H9 (cell line): ENCODE data around the gene WNT7B. TPM values are rescaled to one million over a fixed set of nuclear protein-coding genes. Genes with fewer than 3 reads are reported as not detected.
A peak's percentile ranks its signal among the peaks of the same experiment; 100 is the strongest.

Experiments used
- DNase-seq: peaks from one replicate; pipeline ENCODE4 v3.0.0-alpha.2; 2017
- H2AFZ ChIP-seq: one replicate; pipeline ENCODE4 v1.6.1; 2013; ENCODE audit warnings: mild to moderate bottlenecking, low read length, control low read depth, moderate library complexity
- H2AK5ac ChIP-seq: 2 replicates; pipeline ENCODE4 v1.6.1; 2013; ENCODE audit warnings: low read length, control low read depth, mixed read lengths; ENCODE audit not compliant: insufficient read length
- H2BK120ac ChIP-seq: one replicate; pipeline ENCODE4 v1.6.1; 2013; ENCODE audit warnings: low read depth, mild to moderate bottlenecking, low read length, control low read depth, inconsistent platforms; ENCODE audit not compliant: poor library complexity, severe bottlenecking
- H2BK12ac ChIP-seq: 2 replicates; pipeline ENCODE4 v1.6.1; 2013; ENCODE audit warnings: low read length, control low read depth, mixed read lengths, low read depth; ENCODE audit not compliant: insufficient read length
- H2BK15ac ChIP-seq: 2 replicates; pipeline ENCODE4 v1.6.1; 2013; ENCODE audit warnings: low read depth, low read length, control low read depth
- H2BK20ac ChIP-seq: one replicate; pipeline ENCODE4 v1.6.1; 2013; ENCODE audit warnings: low read depth, mild to moderate bottlenecking, low read length, control low read depth, inconsistent platforms; ENCODE audit not compliant: poor library complexity, severe bottlenecking
- H2BK5ac ChIP-seq: 2 replicates; pipeline ENCODE4 v1.6.1; 2013; ENCODE audit warnings: low read length, control low read depth, mixed read lengths; ENCODE audit not compliant: insufficient read length
- H3K14ac ChIP-seq: 2 replicates; pipeline ENCODE4 v1.6.1; 2013; ENCODE audit warnings: low read length, control low read depth; ENCODE audit not compliant: insufficient read depth
- H3K18ac ChIP-seq: 2 replicates; pipeline ENCODE4 v1.6.1; 2013; ENCODE audit warnings: low read depth, mild to moderate bottlenecking, mixed read lengths, low read length, control low read depth; ENCODE audit not compliant: insufficient read length
- H3K23ac ChIP-seq: 2 replicates; pipeline ENCODE4 v1.6.1; 2013; ENCODE audit warnings: low read length, control low read depth, mixed read lengths, low read depth; ENCODE audit not compliant: insufficient read length
- H3K23me2 ChIP-seq: 2 replicates; pipeline ENCODE4 v1.6.1; 2013; ENCODE audit warnings: low read depth, mild to moderate bottlenecking, mixed read lengths, low read length, control low read depth; ENCODE audit not compliant: insufficient read length, poor library complexity, severe bottlenecking
- H3K27ac ChIP-seq: 2 replicates; pipeline ENCODE4 v1.5.1; 2013; ENCODE audit warnings: low read length, control low read depth, mixed read lengths, low read depth; ENCODE audit not compliant: insufficient read length
- H3K27me3 ChIP-seq: 2 replicates; pipeline ENCODE4 v1.6.1; 2013; ENCODE audit warnings: low read length, control low read depth, inconsistent platforms; ENCODE audit not compliant: insufficient read depth
- H3K4ac ChIP-seq: 2 replicates; pipeline ENCODE4 v1.6.1; 2013; ENCODE audit warnings: low read depth, mild to moderate bottlenecking, control low read depth, inconsistent platforms, low read length, moderate library complexity
- H3K4me1 ChIP-seq: 2 replicates; pipeline ENCODE4 v1.6.1; 2013; ENCODE audit warnings: low read length, control low read depth, inconsistent platforms; ENCODE audit not compliant: insufficient read depth
- H3K4me2 ChIP-seq: 2 replicates; pipeline ENCODE4 v1.6.1; 2013; ENCODE audit warnings: low read length, control low read depth, mixed read lengths; ENCODE audit not compliant: insufficient read length, insufficient read depth
- H3K56ac ChIP-seq: 2 replicates; pipeline ENCODE4 v1.6.1; 2013; ENCODE audit warnings: low read depth, mild to moderate bottlenecking, mixed read lengths, low read length, control low read depth; ENCODE audit not compliant: insufficient read length
- H3K79me1 ChIP-seq: 2 replicates; pipeline ENCODE4 v1.6.1; 2013; ENCODE audit warnings: low read depth, mild to moderate bottlenecking, moderate library complexity, low read length, control low read depth, inconsistent platforms; ENCODE audit not compliant: insufficient read depth, poor library complexity, severe bottlenecking
- H3K79me2 ChIP-seq: 2 replicates; pipeline ENCODE4 v1.6.1; 2013; ENCODE audit warnings: low read length, control low read depth, inconsistent platforms; ENCODE audit not compliant: insufficient read depth
- H3K9ac ChIP-seq: 2 replicates; pipeline ENCODE4 v1.6.1; 2013; ENCODE audit warnings: low read length, control low read depth, mixed read lengths; ENCODE audit not compliant: insufficient read length; ENCODE audit errors: extremely low read depth
- H3K9me3 ChIP-seq: one replicate; pipeline ENCODE4 v1.6.1; 2013; ENCODE audit warnings: low read depth, low read length, inconsistent platforms; ENCODE audit not compliant: control insufficient read depth
- H3T11ph ChIP-seq: one replicate; pipeline ENCODE4 v1.6.1; 2013; ENCODE audit warnings: mild to moderate bottlenecking, low read length, control low read depth, inconsistent platforms
- H4K20me1 ChIP-seq: one replicate; pipeline ENCODE4 v1.6.1; 2013; ENCODE audit not compliant: control insufficient read depth, insufficient read length, insufficient read depth
- H4K5ac ChIP-seq: 2 replicates; pipeline ENCODE4 v1.6.1; 2013; ENCODE audit warnings: low read depth, mild to moderate bottlenecking, mixed read lengths, low read length, control low read depth; ENCODE audit not compliant: insufficient read length
- H4K8ac ChIP-seq: replicated peaks from 2 replicates; pipeline ENCODE4 v1.6.1; 2013; ENCODE audit warnings: low read length, control low read depth, mixed read lengths, low read depth; ENCODE audit not compliant: insufficient read length
- H4K91ac ChIP-seq: 2 replicates; pipeline ENCODE4 v1.6.1; 2013; ENCODE audit warnings: low read depth, mild to moderate bottlenecking, moderate library complexity, mixed read lengths, low read length, control low read depth; ENCODE audit not compliant: insufficient read length
- H3K27ac Mint-ChIP-seq, 3 experiments: 2 replicates in 2 of 3; 3 replicates in 1 of 3; pipeline ENCODE4 v1.8.0; 2020 to 2021; ENCODE audit warnings: mixed read lengths in 3 of 3, mild to moderate bottlenecking in 1 of 3, moderate library complexity in 1 of 3
- H3K27me3 Mint-ChIP-seq: 2 replicates; pipeline ENCODE4 v1.8.0; 2021; ENCODE audit warnings: low read depth, mild to moderate bottlenecking, moderate library complexity, mixed read lengths
- H3K36me3 Mint-ChIP-seq, 3 experiments: 2 replicates in 2 of 3; 3 replicates in 1 of 3; pipeline ENCODE4 v1.8.0; 2020 to 2021; ENCODE audit warnings: low read depth in 3 of 3, mixed read lengths in 3 of 3; ENCODE audit not compliant: insufficient read depth in 1 of 3
- H3K4me1 Mint-ChIP-seq, 2 experiments: 2 replicates each; pipeline ENCODE4 v1.8.0; 2020; ENCODE audit warnings: mixed read lengths in 2 of 2
- H3K4me3 Mint-ChIP-seq, 2 experiments: 2 replicates in 1 of 2; 3 replicates in 1 of 2; pipeline ENCODE4 v1.8.0; 2020 to 2021; ENCODE audit warnings: mild to moderate bottlenecking in 2 of 2, mixed read lengths in 2 of 2, moderate library complexity in 1 of 2
- H3K9me3 Mint-ChIP-seq, 2 experiments: 2 replicates in 1 of 2; 3 replicates in 1 of 2; pipeline ENCODE4 v1.8.0; 2020; ENCODE audit warnings: mild to moderate bottlenecking in 2 of 2, mixed read lengths in 2 of 2, moderate library complexity in 1 of 2
- CTCF ChIP-seq: fragments of 200-600 bp; sonication (generic); conservative IDR thresholded peaks from 3 replicates; pipeline ENCODE4 v1.8.0; 2021; ENCODE audit warnings: antibody characterized with exemption, mild to moderate bottlenecking
- WGBS: extraction: QIAGEN DNeasy Blood & Tissue Kit; methylation state at CpG from one replicate; pipeline ENCODE4 v1.1.7; 2013; ENCODE audit warnings: missing lambda C conversion rate, low lambda C conversion rate, mixed read lengths; ENCODE audit not compliant: insufficient read length; ENCODE audit errors: extremely low coverage; 5-methylcytosine and 5-hydroxymethylcytosine counted together
- total RNA-seq: library from RNA; stranded (reverse); gene quantifications from 2 replicates; pipeline ENCODE4 v1.2.1, GENCODE V29; 2021

WNT7B gene
- total RNA-seq, 1 experiment from 2014 or later: 0.09 TPM

- no peak overlapping the region for H3K18ac ChIP-seq
- Mint-ChIP-seq H3K4me3 (peak overlapping the region in 1 of 2 experiments; percentile 15; a peak in 1 of 5 replicates), H3K27me3 (peaks cover 71% of the 10 kb centered on the region), H3K4me1 (peaks cover 27 to 51% of the 10 kb centered on the region in 2 experiments), H3K9me3 (peaks cover 2 to 5% of the 10 kb centered on the region in 2 experiments; a peak in 4 of 5 replicates), H3K27ac (no peak overlapping the region), H3K36me3 (peaks cover 0 to 2% (median 0%) of the 10 kb centered on the region in 3 experiments; a peak in 1 of 7 replicates)
- H3K56ac ChIP-seq: no peak overlapping the region
- peaks cover 34% of the 10 kb centered on the region for H3K27me3 ChIP-seq
- DNase-seq: no peak
- no peak for TF ChIP-seq CTCF
- H3K79me1 ChIP-seq: no peaks in the 10 kb centered on the region
- H2BK15ac ChIP-seq: no peak overlapping the region
- H3K27ac ChIP-seq: no peak overlapping the region
- no peak overlapping the region; the same call in 1 of the 2 replicates for H3K14ac ChIP-seq
- no peaks in the 10 kb centered on the region for H4K20me1 ChIP-seq
- H3T11ph ChIP-seq: no peak overlapping the region
- no peak overlapping the region for H3K23ac ChIP-seq
- no peak overlapping the region for H3K4me2 ChIP-seq
- H2AFZ ChIP-seq: no peak overlapping the region
- no peak overlapping the region for H2BK5ac ChIP-seq
- H2BK20ac ChIP-seq: no peak overlapping the region
- H4K91ac ChIP-seq: no peak overlapping the region
- peaks cover 5% of the 10 kb centered on the region for H3K9me3 ChIP-seq
- no peak overlapping the region for H2BK12ac ChIP-seq
- no peak overlapping the region for H2BK120ac ChIP-seq
- no peak overlapping the region for H3K4ac ChIP-seq
- no CpG with 5 or more reads among the region's 10 CpGs for WGBS
- no peak overlapping the region for H3K9ac ChIP-seq
- H2AK5ac ChIP-seq: no peak overlapping the region
- peaks cover 7% of the 10 kb centered on the region for H3K23me2 ChIP-seq
- no peaks in the 10 kb centered on the region for H3K4me1 ChIP-seq
- no peaks in the 10 kb centered on the region for H3K79me2 ChIP-seq
- H4K5ac ChIP-seq: no peak overlapping the region
- H4K8ac ChIP-seq: no peak overlapping the region
Measured at GRCh38 chr22:45968003-45968650, 8.8 kb downstream of the WNT7B start.
